ENCODE measurements around the gene ADARB1. TPM values are rescaled to one million over a fixed set of nuclear protein-coding genes. Genes with fewer than 3 reads are reported as not detected.

ADARB1 gene
- total and polyA plus RNA-seq, 2 experiments from 2014 or later = 4.8 to 14.8 TPM

DNA sequence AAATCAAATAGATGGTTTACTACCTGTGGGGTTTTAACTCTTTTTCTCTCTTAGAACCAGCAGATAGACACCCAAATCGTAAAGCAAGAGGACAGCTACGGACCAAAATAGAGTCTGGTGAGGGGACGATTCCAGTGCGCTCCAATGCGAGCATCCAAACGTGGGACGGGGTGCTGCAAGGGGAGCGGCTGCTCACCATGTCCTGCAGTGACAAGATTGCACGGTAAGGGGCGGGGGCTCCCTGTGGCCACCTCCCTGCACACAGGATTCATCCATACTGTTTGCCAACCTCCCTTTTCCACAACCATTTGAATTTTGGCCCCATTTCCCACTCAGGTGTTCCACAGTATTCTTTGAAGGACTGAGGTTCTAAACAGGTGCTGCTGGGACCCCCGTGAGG, 110.5 kb downstream of the ADARB1 start (continued):
- TF ChIP-seq, protein P1, sequence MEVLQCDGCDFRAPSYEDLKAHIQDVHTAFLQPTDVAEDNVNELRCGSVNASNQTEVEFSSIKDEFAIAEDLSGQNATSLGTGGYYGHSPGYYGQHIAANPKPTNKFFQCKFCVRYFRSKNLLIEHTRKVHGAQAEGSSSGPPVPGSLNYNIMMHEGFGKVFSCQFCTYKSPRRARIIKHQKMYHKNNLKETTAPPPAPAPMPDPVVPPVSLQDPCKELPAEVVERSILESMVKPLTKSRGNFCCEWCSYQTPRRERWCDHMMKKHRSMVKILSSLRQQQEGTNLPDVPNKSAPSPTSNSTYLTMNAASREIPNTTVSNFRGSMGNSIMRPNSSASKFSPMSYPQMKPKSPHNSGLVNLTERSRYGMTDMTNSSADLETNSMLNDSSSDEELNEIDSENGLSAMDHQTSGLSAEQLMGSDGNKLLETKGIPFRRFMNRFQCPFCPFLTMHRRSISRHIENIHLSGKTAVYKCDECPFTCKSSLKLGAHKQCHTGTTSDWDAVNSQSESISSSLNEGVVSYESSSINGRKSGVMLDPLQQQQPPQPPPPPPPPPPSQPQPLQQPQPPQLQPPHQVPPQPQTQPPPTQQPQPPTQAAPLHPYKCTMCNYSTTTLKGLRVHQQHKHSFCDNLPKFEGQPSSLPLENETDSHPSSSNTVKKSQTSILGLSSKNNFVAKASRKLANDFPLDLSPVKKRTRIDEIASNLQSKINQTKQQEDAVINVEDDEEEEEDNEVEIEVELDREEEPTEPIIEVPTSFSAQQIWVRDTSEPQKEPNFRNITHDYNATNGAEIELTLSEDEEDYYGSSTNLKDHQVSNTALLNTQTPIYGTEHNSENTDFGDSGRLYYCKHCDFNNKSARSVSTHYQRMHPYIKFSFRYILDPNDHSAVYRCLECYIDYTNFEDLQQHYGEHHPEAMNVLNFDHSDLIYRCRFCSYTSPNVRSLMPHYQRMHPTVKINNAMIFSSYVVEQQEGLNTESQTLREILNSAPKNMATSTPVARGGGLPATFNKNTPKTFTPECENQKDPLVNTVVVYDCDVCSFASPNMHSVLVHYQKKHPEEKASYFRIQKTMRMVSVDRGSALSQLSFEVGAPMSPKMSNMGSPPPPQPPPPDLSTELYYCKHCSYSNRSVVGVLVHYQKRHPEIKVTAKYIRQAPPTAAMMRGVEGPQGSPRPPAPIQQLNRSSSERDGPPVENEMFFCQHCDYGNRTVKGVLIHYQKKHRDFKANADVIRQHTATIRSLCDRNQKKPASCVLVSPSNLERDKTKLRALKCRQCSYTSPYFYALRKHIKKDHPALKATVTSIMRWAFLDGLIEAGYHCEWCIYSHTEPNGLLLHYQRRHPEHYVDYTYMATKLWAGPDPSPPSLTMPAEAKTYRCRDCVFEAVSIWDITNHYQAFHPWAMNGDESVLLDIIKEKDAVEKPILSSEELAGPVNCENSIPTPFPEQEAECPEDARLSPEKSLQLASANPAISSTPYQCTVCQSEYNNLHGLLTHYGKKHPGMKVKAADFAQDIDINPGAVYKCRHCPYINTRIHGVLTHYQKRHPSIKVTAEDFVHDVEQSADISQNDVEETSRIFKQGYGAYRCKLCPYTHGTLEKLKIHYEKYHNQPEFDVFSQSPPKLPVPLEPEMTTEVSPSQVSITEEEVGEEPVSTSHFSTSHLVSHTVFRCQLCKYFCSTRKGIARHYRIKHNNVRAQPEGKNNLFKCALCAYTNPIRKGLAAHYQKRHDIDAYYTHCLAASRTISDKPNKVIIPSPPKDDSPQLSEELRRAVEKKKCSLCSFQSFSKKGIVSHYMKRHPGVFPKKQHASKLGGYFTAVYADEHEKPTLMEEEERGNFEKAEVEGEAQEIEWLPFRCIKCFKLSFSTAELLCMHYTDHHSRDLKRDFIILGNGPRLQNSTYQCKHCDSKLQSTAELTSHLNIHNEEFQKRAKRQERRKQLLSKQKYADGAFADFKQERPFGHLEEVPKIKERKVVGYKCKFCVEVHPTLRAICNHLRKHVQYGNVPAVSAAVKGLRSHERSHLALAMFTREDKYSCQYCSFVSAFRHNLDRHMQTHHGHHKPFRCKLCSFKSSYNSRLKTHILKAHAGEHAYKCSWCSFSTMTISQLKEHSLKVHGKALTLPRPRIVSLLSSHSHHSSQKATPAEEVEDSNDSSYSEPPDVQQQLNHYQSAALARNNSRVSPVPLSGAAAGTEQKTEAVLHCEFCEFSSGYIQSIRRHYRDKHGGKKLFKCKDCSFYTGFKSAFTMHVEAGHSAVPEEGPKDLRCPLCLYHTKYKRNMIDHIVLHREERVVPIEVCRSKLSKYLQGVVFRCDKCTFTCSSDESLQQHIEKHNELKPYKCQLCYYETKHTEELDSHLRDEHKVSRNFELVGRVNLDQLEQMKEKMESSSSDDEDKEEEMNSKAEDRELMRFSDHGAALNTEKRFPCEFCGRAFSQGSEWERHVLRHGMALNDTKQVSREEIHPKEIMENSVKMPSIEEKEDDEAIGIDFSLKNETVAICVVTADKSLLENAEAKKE (CRISPR knock-in tag; IDR thresholded peaks at IDR 0.05) = no peak
- no peak for TF ChIP-seq EZH2phosphoT487 (IDR thresholded peaks at IDR 0.05; ENCODE audit: unreplicated experiment)

- Mint-ChIP-seq H3K36me3 (ENCODE audit: low read depth) (peaks cover 54% of the 10 kb centered on the region), H3K27ac (no peak overlapping the region), H3K4me1 (peaks cover 2% of the 10 kb centered on the region; the same call in 1 of the 3 replicates), H3K4me3 (no peak overlapping the region), H3K9me3 (peaks cover 30% of the 10 kb centered on the region), H3K27me3 (ENCODE audit: insufficient read depth, low read depth, poor library complexity) (peaks cover 2% of the 10 kb centered on the region)
- Histone ChIP-seq H3K27ac (ENCODE audit: low read depth) (no peak overlapping the region), H3K9me2 (ENCODE audit: insufficient read depth) (no peaks in the 10 kb centered on the region), H2AFZ (no peak overlapping the region), H3K27me3 (ENCODE audit: insufficient read depth) (no peaks in the 10 kb centered on the region), H3K4me1 (ENCODE audit: insufficient read depth) (no peaks in the 10 kb centered on the region), H3K4me3 (no peak overlapping the region), H4K20me1 (replicated peaks; ENCODE audit: insufficient read depth) (no peaks in the 10 kb centered on the region), H3K79me2 (replicated peaks; ENCODE audit: insufficient read depth) (no peaks in the 10 kb centered on the region), H3F3A (replicated peaks; ENCODE audit: low read depth) (no peaks in the 10 kb centered on the region), H3K36me3 (ENCODE audit: insufficient read depth) (peaks cover 8% of the 10 kb centered on the region; the same call in 1 of the 2 replicates), H3K4me2 (no peak overlapping the region)
- DNase-seq (ENCODE audit: low spot score) = no peak
- ATAC-seq = no peak
- no peak for TF ChIP-seq ZNF331 (CRISPR knock-in tag; IDR thresholded peaks at IDR 0.05; ENCODE audit: low read depth)
- TF ChIP-seq REST (IDR thresholded peaks at IDR 0.05; ENCODE audit: unreplicated experiment) = no peak
- TF ChIP-seq ZNF114 (CRISPR knock-in tag; IDR thresholded peaks at IDR 0.05) = no peak
- no peak for TF ChIP-seq NANOG (IDR thresholded peaks at IDR 0.05; ENCODE audit: borderline replicate concordance)
- TF ChIP-seq, protein P1 (CRISPR knock-in tag; IDR thresholded peaks at IDR 0.05) = no peak
These were observed 112.3 kb downstream of the ADARB1 start for GRCh38 chr21:45186709-45187108.
